ENCODE data around the gene SHB.
A peak's percentile ranks its signal among the peaks of the same experiment; 100 is the strongest.

Gene SHB

DNA sequence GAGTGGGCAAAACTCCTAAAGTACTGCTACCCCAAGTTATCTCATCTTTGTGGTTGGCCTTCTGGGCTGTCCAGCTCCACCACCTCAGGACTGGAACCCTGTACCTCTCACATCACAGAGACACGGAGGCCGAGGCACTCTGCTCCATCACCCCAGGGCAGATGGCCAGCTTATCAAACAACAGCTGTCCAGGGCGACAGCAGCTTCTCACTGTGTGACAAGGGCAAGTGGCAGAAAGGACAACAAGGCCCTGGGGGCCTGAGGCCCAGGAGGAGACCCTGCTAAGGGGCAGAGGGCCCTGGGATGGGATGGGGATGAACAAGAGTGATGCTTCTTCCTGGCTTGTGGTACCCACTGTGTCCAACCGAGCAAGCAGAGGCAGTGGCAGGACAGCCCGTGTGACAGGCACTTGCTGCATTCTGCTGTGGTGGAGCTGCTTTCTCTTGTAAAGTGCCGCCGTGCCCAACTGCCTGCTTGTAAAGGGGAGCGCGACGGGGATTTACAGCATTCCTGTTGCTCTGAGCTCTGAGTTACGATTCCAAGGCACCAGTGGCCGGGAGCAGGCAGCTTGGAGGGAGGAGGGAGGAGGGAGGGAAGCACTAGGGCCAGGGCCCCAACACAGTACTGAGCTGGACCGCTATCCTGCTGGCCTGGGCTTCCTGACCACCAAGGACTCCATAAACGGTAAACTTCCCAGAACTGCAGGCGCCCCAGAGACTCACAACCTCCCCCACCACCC is 71.2 kb downstream of the SHB start:
- no peaks in the 10 kb centered on the region for H3K27me3 ChIP-seq (ENCODE audit: control insufficient read depth, insufficient read depth, low read length)
- H3K4me2 ChIP-seq (ENCODE audit: low read length): no peak overlapping the region
- H3K4me3 ChIP-seq (ENCODE audit: low read length): no peak overlapping the region
- H3K36me3 ChIP-seq (ENCODE audit: insufficient read depth, low read length): peaks cover 5% of the 10 kb centered on the region
- no peaks in the 10 kb centered on the region for H3K9me3 ChIP-seq (replicated peaks; ENCODE audit: low read length)
- H3K9ac ChIP-seq (ENCODE audit: low read depth, low read length): no peak overlapping the region
- H3K4me1 ChIP-seq (ENCODE audit: control insufficient read depth, insufficient read depth, low read length): peaks cover 51% of the 10 kb centered on the region

DNA sequence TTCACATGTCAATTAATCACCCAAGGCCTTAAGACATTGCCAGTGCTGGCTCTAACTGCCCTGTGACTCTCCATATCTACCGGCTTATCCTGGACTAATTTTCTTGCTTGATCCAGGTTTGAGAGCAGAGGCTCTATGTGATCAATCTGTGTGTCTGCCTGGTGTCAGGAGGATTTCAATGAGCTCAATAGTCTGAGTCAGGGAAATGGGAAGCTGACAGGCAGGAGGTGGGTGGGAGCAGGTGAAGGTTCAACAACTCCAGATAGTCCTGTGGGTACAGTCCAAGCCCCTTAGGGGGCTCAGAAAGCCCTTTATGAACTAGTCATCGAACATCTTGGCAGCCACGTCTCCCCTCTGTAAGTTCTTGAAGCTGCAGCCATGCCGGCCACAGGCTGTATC is 72.2 kb downstream of the SHB start:
- Histone ChIP-seq H3K4me1 (ENCODE audit: control insufficient read depth, insufficient read depth, low read length) (peaks cover 51% of the 10 kb centered on the region), H3K4me3 (ENCODE audit: low read length) (no peak overlapping the region), H3K27me3 (ENCODE audit: control insufficient read depth, insufficient read depth, low read length) (no peaks in the 10 kb centered on the region), H3K9ac (ENCODE audit: low read depth, low read length) (no peak overlapping the region), H3K4me2 (ENCODE audit: low read length) (no peak overlapping the region), H3K9me3 (replicated peaks; ENCODE audit: low read length) (no peaks in the 10 kb centered on the region), H3K36me3 (ENCODE audit: insufficient read depth, low read length) (peaks cover 5% of the 10 kb centered on the region)

DNA sequence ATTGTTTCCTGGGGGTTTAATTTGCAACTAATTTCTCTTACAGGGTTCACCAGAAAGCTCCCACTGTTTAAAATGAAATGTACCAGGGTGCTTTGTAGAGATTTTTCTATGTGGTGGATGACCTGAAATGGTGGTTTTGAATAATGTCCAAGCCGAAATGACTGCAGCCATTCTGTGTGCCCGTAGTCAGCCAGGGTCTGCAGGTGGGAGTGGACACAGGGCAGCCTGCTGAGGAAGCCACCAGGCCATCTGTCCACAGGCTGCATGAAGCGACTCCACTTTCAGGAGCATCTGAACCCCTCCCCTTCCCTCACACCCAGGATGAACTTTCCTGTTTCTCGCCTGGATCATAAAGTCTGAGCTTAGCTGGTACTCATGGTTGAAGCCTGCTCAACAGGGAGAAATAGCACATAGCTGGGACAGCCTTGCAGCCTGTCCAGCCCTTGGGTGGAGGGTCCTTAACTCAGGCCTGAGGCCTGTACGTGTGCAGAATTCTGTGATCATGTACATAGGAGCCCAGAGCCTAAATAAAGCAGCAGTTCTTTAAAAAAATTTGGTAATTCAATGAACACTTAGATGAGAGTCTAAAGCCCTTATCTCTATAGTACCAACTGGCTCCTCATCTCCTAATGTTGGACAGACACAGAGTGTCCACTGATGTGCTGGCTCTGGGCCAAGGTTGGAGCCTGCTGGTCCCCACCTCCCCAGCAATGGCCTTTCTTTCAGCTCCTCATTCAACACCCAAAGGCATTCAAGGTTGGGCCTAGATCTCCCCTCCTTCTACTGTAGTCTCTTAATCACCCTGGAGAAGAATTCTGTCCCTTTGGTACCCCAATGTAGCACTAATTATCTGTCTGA is 72.8 kb downstream of the SHB start:
- Histone ChIP-seq H3K4me2 (ENCODE audit: low read length) (no peak overlapping the region), H3K4me1 (ENCODE audit: control insufficient read depth, insufficient read depth, low read length) (peaks cover 51% of the 10 kb centered on the region), H3K9ac (ENCODE audit: low read depth, low read length) (no peak overlapping the region), H3K27me3 (ENCODE audit: control insufficient read depth, insufficient read depth, low read length) (no peaks in the 10 kb centered on the region), H3K36me3 (ENCODE audit: insufficient read depth, low read length) (peaks cover 1% of the 10 kb centered on the region), H3K9me3 (replicated peaks; ENCODE audit: low read length) (no peaks in the 10 kb centered on the region), H3K4me3 (ENCODE audit: low read length) (no peak overlapping the region)

DNA sequence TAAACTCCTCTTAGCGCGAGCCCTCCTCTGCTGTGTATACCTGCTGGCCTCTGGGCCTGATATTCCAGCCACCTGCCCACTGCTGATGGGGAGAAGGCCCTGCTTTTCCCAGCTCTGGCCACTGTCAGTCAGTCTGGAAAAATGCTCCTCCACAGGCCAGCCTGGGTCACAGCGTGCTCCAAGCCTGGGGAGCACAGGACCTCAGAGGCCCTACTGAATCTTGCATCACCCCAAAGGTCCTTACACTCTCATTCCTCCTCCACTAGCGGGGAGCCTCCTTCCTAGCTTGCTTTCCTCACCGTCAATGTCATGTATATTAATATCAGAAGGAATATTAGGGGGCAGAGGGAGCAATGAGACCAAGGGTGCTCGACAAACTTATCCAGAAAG is 73.7 kb downstream of the SHB start:
- Histone ChIP-seq H3K27me3 (ENCODE audit: control insufficient read depth, insufficient read depth, low read length) (no peaks in the 10 kb centered on the region), H3K9me3 (replicated peaks; ENCODE audit: low read length) (no peaks in the 10 kb centered on the region), H3K4me3 (ENCODE audit: low read length) (peak overlapping the region; percentile 50), H3K36me3 (ENCODE audit: insufficient read depth, low read length) (no peaks in the 10 kb centered on the region), H3K4me2 (ENCODE audit: low read length) (peak overlapping the region; percentile 77), H3K4me1 (ENCODE audit: control insufficient read depth, insufficient read depth, low read length) (peaks cover 50% of the 10 kb centered on the region), H3K9ac (ENCODE audit: low read depth, low read length) (peak overlapping the region; percentile 56)

DNA sequence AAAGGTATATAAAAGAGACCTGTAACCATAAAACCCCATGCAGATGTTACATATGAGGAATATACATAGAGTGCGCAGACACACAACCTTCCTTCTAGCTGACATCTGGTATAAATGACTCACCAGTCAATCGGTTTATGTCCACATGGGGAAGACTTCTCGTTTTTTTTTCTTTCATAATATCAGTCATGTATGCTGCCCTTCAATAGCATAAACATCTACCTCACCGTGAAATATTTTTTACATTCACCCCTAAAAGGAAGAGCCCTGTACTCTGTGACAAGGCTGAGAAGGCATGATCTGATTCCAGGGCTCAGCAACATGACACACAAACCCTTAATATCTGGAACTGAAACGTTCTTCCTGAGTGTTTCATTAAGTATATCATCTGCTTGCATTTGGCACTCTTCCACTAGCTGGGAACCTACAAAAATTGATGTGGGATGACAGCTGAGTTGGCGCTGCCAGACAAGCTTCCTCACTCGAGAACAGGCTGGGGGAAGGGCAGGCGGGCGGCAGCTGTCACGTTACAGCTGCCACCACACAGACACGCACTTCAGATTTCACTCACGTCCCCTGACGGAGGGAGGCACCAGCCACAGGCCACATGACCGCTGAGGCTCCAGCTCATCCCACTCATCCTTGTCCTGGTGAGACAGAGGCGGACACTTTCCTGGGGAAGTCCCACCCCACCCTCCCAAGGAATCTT is 74.2 kb downstream of the SHB start:
- Histone ChIP-seq H3K4me1 (ENCODE audit: control insufficient read depth, insufficient read depth, low read length) (peaks cover 44% of the 10 kb centered on the region), H3K4me2 (ENCODE audit: low read length) (peak overlapping the region; percentile 77), H3K27me3 (ENCODE audit: control insufficient read depth, insufficient read depth, low read length) (no peaks in the 10 kb centered on the region), H3K9me3 (replicated peaks; ENCODE audit: low read length) (no peaks in the 10 kb centered on the region), H3K9ac (ENCODE audit: low read depth, low read length) (peak overlapping the region; percentile 56), H3K36me3 (ENCODE audit: insufficient read depth, low read length) (no peaks in the 10 kb centered on the region), H3K4me3 (ENCODE audit: low read length) (peak overlapping the region; percentile 50)

DNA sequence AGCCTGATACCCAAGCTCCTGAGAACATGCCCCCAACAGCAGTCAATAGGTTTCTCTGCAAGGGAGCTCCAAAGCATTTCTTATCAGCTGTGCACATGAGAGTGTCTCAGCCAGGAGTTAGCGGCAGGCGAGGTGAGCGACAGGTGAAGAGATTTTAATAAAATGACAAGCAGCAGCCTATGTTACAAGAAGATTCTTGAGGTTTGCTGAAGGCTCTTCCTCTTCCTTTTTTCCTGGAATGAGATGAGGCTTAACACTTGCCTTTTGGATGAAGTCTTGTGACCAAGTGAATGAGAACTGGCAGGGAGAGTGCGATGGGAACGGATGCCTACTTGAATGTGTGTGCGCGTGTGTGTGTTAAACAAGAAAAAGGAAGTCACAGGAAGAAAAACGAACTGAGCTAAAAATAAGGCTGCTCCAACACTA is 76.1 kb downstream of the SHB start:
- H3K27me3 ChIP-seq (ENCODE audit: control insufficient read depth, insufficient read depth, low read length): no peaks in the 10 kb centered on the region
- H3K9ac ChIP-seq (ENCODE audit: low read depth, low read length): no peak overlapping the region
- no peak overlapping the region for H3K4me3 ChIP-seq (ENCODE audit: low read length)
- H3K4me2 ChIP-seq (ENCODE audit: low read length): no peak overlapping the region
- H3K36me3 ChIP-seq (ENCODE audit: insufficient read depth, low read length): no peaks in the 10 kb centered on the region
- H3K9me3 ChIP-seq (replicated peaks; ENCODE audit: low read length): no peaks in the 10 kb centered on the region
- H3K4me1 ChIP-seq (ENCODE audit: control insufficient read depth, insufficient read depth, low read length): peaks cover 35% of the 10 kb centered on the region

DNA sequence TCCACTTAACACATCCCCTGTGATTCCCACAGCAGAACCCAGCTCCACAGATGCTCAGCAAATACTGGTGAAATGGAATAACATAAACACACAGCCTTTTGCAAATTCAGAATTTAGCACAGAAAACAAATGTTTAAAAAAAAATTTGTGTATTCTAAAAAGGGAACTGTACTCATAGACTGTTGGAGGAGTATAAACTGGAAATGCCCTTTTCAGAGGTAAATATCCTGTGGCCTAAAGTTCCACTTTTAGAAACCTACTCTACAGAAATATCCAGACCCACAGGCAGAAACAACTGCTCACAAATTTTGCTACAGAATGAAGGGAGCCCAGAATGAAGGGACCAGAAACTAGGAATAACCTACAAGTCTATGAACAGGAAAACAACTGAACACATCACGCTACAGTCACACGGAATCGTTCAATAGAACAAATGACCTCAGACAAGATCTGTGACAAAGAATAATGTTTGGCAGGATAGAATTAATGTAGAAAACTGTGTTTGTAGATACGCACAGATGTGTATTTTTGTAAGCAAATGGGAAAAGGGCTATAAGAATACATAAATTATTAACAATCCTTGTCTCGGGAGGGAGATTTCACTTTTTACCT is 78.5 kb downstream of the SHB start:
- Histone ChIP-seq H3K4me2 (ENCODE audit: low read length) (no peak overlapping the region), H3K4me3 (ENCODE audit: low read length) (no peak overlapping the region), H3K27me3 (ENCODE audit: control insufficient read depth, insufficient read depth, low read length) (no peaks in the 10 kb centered on the region), H3K9ac (ENCODE audit: low read depth, low read length) (no peak overlapping the region), H3K4me1 (ENCODE audit: control insufficient read depth, insufficient read depth, low read length) (peaks cover 32% of the 10 kb centered on the region), H3K9me3 (replicated peaks; ENCODE audit: low read length) (no peaks in the 10 kb centered on the region), H3K36me3 (ENCODE audit: insufficient read depth, low read length) (no peaks in the 10 kb centered on the region)

DNA sequence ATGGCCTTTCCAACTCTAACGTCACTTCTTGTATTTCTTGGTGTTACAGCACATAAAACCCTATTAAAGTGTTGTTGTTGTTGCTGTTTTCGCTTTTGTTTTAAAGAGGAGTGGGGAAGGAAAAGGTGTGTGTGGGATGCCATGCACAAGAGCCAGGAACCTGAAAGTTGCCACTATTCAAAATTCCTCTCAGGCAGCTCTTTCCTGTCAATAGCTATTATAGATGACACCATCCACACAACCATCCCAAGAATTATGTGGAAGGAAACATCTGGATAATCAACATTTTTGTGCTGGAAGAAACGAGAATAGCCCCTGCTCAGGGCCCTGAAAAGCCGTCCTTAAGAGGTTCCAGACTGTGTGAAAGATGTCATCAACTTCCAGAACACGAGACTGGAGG is 79.3 kb downstream of the SHB start:
- H3K36me3 ChIP-seq (ENCODE audit: insufficient read depth, low read length): no peaks in the 10 kb centered on the region
- no peak overlapping the region for H3K4me3 ChIP-seq (ENCODE audit: low read length)
- no peaks in the 10 kb centered on the region for H3K27me3 ChIP-seq (ENCODE audit: control insufficient read depth, insufficient read depth, low read length)
- H3K9me3 ChIP-seq (replicated peaks; ENCODE audit: low read length): no peaks in the 10 kb centered on the region
- H3K9ac ChIP-seq (ENCODE audit: low read depth, low read length): no peak overlapping the region
- H3K4me1 ChIP-seq (ENCODE audit: control insufficient read depth, insufficient read depth, low read length): peaks cover 31% of the 10 kb centered on the region
- H3K4me2 ChIP-seq (ENCODE audit: low read length): no peak overlapping the region

DNA sequence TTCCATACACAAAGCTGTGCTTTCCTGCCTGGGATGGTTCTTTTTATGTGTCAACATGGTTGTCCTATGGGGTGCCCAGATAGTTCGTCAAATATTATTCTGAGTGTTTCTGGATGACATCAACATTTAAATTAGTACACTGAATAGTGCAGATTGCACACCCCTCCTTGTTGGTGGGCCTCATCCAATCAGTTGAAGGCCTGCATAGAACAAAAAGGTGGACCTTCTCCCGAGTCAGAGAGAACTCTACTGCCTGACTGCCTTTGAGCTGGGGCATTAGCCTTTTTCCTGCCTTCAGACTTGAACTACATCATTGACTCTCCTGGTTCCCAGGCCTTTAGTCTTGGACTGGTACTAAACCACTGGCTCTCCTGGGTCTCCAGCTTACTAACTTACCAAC is 80.4 kb downstream of the SHB start:
- H3K36me3 ChIP-seq (ENCODE audit: insufficient read depth, low read length): no peaks in the 10 kb centered on the region
- H3K4me1 ChIP-seq (ENCODE audit: control insufficient read depth, insufficient read depth, low read length): peaks cover 24% of the 10 kb centered on the region
- no peak overlapping the region for H3K9ac ChIP-seq (ENCODE audit: low read depth, low read length)
- no peaks in the 10 kb centered on the region for H3K9me3 ChIP-seq (replicated peaks; ENCODE audit: low read length)
- no peak overlapping the region for H3K4me2 ChIP-seq (ENCODE audit: low read length)
- H3K27me3 ChIP-seq (ENCODE audit: control insufficient read depth, insufficient read depth, low read length): no peaks in the 10 kb centered on the region
- H3K4me3 ChIP-seq (ENCODE audit: low read length): no peak overlapping the region

DNA sequence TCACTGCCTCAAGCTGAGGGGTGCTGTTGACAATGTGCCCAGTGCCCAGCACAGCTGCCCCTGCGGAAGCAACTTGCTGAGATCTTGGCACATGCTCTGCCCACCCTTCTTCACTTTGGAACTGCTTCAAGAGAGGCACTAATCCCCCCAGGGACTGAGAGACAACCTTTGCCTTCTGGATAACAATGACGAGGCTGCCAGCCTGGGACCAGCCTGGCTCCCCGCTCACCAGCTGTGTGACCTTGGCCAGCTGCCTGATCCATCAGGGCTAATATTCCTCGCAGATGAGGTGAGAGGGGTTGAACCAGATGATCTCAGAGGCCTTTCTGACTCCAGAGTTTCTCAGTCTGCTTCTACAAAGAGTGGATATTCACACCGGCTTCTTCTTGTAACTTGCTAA is 81.0 kb downstream of the SHB start:
- Histone ChIP-seq H3K4me1 (ENCODE audit: control insufficient read depth, insufficient read depth, low read length) (peaks cover 24% of the 10 kb centered on the region), H3K9ac (ENCODE audit: low read depth, low read length) (no peak overlapping the region), H3K36me3 (ENCODE audit: insufficient read depth, low read length) (no peaks in the 10 kb centered on the region), H3K27me3 (ENCODE audit: control insufficient read depth, insufficient read depth, low read length) (no peaks in the 10 kb centered on the region), H3K4me2 (ENCODE audit: low read length) (no peak overlapping the region), H3K4me3 (ENCODE audit: low read length) (no peak overlapping the region), H3K9me3 (replicated peaks; ENCODE audit: low read length) (no peaks in the 10 kb centered on the region)

DNA sequence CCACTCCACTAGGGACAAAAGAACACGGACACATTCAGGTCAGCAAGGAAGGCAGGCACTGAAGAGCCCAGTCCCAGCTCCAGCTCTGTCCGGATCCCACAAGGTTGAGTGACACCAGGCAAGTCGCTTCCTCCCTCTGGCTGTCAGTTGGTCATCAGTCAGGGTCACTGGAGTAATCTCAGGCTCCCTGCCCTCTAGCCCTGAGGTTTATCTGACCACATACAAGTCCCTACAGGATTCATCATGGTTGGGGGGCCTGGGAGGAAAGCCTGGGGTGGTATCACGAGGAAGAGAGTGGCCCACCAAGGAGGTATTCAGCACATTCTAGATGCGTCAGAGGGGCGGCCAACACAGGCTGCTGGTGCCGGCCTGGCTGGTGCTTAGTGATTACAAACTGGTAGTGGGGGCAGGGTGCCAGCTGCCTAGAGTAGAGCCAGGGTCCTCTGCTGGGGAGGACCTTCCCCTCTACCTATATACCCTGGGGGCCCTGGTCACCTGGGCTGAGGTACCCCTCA is 81.5 kb downstream of the SHB start:
- H3K4me1 ChIP-seq (ENCODE audit: control insufficient read depth, insufficient read depth, low read length): peaks cover 24% of the 10 kb centered on the region
- H3K27me3 ChIP-seq (ENCODE audit: control insufficient read depth, insufficient read depth, low read length): no peaks in the 10 kb centered on the region
- H3K9ac ChIP-seq (ENCODE audit: low read depth, low read length): no peak overlapping the region
- no peak overlapping the region for H3K4me3 ChIP-seq (ENCODE audit: low read length)
- H3K9me3 ChIP-seq (replicated peaks; ENCODE audit: low read length): no peaks in the 10 kb centered on the region
- no peak overlapping the region for H3K4me2 ChIP-seq (ENCODE audit: low read length)
- no peaks in the 10 kb centered on the region for H3K36me3 ChIP-seq (ENCODE audit: insufficient read depth, low read length)

Data from skeletal muscle satellite cell (primary cell).